K562 (cell line): Measurements from ENCODE around the gene GATA6.

ENCODE experiments used
- BRD4 ChIP-seq: fragments of 200-600 bp; sonication (generic); IDR thresholded peaks from 2 replicates; pipeline ENCODE4 v1.6.1; 2017; ENCODE audit warnings: inconsistent platforms
- CBX5 ChIP-seq: IDR thresholded peaks from 2 replicates; pipeline ENCODE4 v1.6.1; 2014; ENCODE audit warnings: low read depth, borderline replicate concordance
- KLF10 ChIP-seq: fragments of 250-450 bp; sonication (Bioruptor Pico); IDR thresholded peaks from 2 replicates; pipeline ENCODE4 v1.6.1; 2021; ENCODE audit warnings: matching md5 sums
- POLR2A ChIP-seq: fragments of 450-650 bp; conservative IDR thresholded peaks from 2 replicates; pipeline ENCODE4 v1.6.1; 2016
- SMARCA5 ChIP-seq: fragments of 450-650 bp; IDR thresholded peaks from 2 replicates; pipeline ENCODE4 v1.6.1; 2016
- ZBTB1 ChIP-seq: sonication (generic); formaldehyde crosslinking; IDR thresholded peaks from 2 replicates; pipeline ENCODE4 v1.8.1; 2023; ENCODE audit warnings: missing genetic modification reagents, low read depth, mild to moderate bottlenecking, borderline replicate concordance
- ZNF263 ChIP-seq: sonication (generic); formaldehyde crosslinking; IDR thresholded peaks from 2 replicates; pipeline ENCODE4 v1.8.0; 2022; ENCODE audit warnings: mild to moderate bottlenecking, missing genetic modification reagents, borderline replicate concordance
- ZNF274 ChIP-seq: IDR thresholded peaks from 2 replicates; pipeline ENCODE4 v1.6.1; 2011; ENCODE audit warnings: low read depth, mild to moderate bottlenecking, low read length, moderate library complexity, borderline replicate concordance
- TF ChIP-seq, protein P1 (sequence below): conservative IDR thresholded peaks from 2 replicates; pipeline ENCODE4 v1.6.1; 2011; ENCODE audit warnings: low read depth, mild to moderate bottlenecking, low read length; ENCODE audit not compliant: control insufficient read depth
- TF ChIP-seq, protein P2 (sequence below): fragments of 450-650 bp; conservative IDR thresholded peaks from 2 replicates; pipeline ENCODE4 v1.6.1; 2016; ENCODE audit warnings: missing genetic modification characterization, low read depth, mild to moderate bottlenecking, missing compliant biosample characterization, moderate library complexity

DNA sequence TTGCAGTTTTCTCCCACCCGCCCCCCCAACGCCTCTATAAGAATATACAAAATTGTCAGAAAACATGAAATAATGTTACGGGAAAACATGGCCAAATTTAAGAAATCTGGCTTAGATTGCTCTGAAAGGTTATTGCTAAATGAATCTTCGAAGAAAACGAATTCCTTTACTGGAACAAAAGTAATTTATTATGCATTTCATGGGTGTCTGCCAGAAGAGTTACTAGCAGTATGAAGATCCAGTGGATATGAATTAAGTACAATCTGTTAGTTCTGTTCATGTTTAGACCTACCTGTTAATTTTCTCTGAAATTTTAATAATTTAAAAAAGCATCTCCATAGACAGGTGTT lies 21.9 kb downstream of the GATA6 start:
- TF ChIP-seq ZBTB1 (CRISPR knock-in tag) = no peak
- no peak for TF ChIP-seq CBX5
- TF ChIP-seq ZNF263 (CRISPR knock-in tag) = no peak
- no peak for TF ChIP-seq ZNF274
- TF ChIP-seq, protein P1, sequence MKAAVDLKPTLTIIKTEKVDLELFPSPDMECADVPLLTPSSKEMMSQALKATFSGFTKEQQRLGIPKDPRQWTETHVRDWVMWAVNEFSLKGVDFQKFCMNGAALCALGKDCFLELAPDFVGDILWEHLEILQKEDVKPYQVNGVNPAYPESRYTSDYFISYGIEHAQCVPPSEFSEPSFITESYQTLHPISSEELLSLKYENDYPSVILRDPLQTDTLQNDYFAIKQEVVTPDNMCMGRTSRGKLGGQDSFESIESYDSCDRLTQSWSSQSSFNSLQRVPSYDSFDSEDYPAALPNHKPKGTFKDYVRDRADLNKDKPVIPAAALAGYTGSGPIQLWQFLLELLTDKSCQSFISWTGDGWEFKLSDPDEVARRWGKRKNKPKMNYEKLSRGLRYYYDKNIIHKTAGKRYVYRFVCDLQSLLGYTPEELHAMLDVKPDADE = no peak
- no peak for TF ChIP-seq POLR2A
- no peak for TF ChIP-seq BRD4
- no peak for TF ChIP-seq KLF10 (CRISPR knock-in tag)
- TF ChIP-seq, protein P2, sequence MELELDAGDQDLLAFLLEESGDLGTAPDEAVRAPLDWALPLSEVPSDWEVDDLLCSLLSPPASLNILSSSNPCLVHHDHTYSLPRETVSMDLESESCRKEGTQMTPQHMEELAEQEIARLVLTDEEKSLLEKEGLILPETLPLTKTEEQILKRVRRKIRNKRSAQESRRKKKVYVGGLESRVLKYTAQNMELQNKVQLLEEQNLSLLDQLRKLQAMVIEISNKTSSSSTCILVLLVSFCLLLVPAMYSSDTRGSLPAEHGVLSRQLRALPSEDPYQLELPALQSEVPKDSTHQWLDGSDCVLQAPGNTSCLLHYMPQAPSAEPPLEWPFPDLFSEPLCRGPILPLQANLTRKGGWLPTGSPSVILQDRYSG (tag) = no peak
- TF ChIP-seq SMARCA5 = no peak
